ENCODE data around the gene DTX4. TPM values are rescaled to one million over a fixed set of nuclear protein-coding genes. Genes with fewer than 3 reads are reported as not detected.

Gene DTX4
- total RNA-seq, 2 donors from 2014 or later = 4.7 to 8.8 TPM

GRCh38 chr11:59212222-59212621, 40.3 kb downstream of the DTX4 start:
- no peaks in the 10 kb centered on the region for H3K9me3 ChIP-seq
- DNase-seq (ENCODE audit: low spot score) = no peak
- peak overlapping the region; percentile 47 for H3K4me3 ChIP-seq
- no peak for ATAC-seq (ENCODE audit: insufficient number of reproducible peaks, low FRiP score, low read depth)
- no peak overlapping the region for H3K27ac ChIP-seq
- no peaks in the 10 kb centered on the region for H3K27me3 ChIP-seq (replicated peaks; ENCODE audit: insufficient read depth)
- H3K36me3 ChIP-seq = no peaks in the 10 kb centered on the region
- TF ChIP-seq CTCF (IDR thresholded peaks at IDR 0.05) = no peak
- peaks cover 4 to 12% of the 10 kb centered on the region in 2 donors for H3K4me1 ChIP-seq (ENCODE audit: control insufficient read depth in 1 of 2, low read depth in 2 of 2)

DNA sequence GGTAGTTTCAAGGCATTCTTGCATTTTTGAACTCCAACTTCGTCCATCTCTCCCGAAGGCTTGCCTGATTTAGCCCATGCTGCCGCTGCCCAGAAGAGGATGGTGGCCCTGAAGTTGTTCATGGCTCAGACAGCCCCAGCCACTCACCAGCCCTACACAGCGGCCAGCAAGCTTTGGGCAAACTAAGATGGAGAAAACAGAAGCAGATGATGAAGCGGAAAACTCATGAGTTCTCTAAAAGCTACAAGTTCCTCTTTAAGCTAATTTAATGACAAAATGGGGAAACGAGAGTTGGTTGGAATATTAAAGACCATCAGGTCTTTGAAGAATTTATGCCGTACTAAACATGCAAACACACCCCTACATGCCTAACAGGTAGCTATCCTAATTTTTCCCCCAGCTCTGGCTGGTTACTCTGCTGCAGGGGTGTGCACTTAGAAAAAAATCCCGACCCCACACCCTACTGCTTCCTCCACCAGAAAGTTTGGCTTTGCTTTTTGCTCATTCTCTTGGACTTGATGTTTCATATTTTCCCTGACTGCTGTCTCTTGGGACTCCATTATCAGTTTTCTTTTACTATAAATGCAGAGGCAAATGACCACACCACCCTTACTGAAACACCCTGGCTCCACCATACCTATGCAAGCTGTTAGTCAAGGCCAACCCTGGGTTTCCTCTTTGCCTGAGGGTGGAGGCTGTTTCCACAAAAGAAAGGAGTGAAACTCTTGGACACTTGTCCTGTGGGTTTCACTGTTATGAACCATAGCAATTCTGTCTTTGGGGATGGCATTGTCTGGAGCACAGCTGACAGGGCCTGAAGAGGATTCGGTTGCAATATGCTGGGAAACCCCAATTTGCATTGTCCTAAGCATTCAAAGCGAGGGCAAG, 41.1 kb downstream of the DTX4 start, which contains the start of gene MPEG1:
TSS of gene MPEG1 (minus strand) at position 184 of the 888 bp plus-strand sequence. CDS start at position 122, 62 bp downstream.
- H3K27ac ChIP-seq = no peak within 1 kb of the TSS
- ATAC-seq (ENCODE audit: insufficient number of reproducible peaks, low FRiP score, low read depth) (no peak), DNase-seq (ENCODE audit: low spot score) (no peak)
- H3K9me3 ChIP-seq = no peaks in the 10 kb centered on the region
- H3K4me1 ChIP-seq (ENCODE audit: control insufficient read depth in 1 of 2, low read depth in 2 of 2) = peaks cover 0 to 4% of the 10 kb centered on the region in 2 donors
- no peak for TF ChIP-seq CTCF (IDR thresholded peaks at IDR 0.05)
- peak within 1 kb of the TSS; percentile 53 for H3K4me3 ChIP-seq
- H3K27me3 ChIP-seq (replicated peaks; ENCODE audit: insufficient read depth) = no peaks in the 10 kb centered on the region
- H3K36me3 ChIP-seq = no peaks in the 10 kb centered on the region

DNA sequence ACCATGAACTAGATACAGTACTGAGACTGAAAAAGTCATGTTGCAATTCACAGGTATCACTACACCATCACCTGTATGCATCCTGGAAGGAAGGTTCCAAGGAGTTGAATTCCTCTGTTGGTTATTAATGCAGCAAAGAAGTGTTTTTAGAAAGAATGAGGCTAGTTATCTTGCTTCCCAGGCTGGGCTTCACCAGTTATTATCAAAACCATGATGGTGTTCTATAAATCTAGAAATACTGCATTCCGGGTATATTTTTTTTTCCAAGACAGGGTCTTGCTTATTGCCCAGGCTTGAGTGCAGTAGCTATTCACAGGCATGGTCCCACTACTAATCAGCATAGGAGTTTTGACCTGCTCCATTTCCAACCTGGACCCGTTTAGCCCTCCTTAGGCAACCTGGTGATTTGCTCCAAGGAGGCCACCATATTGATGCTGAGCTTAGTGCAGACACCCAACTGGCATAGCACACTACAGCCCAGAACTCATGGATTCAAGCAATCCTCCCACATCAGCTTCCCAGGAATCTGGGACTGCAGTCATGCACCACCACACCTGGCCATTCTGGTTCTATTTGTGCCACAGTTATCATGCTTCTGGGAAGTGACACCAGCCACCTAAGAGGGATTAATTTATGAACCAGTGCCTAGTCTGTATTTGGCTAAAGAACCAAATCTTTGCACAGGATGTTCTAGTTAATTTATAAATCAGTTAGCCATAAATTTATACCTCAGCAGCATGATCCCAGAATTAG, 42.4 kb downstream of the DTX4 start:
- no peak overlapping the region for H3K4me3 ChIP-seq
- H3K4me1 ChIP-seq (ENCODE audit: control insufficient read depth in 1 of 2, low read depth in 2 of 2) = no peaks in the 10 kb centered on the region
- TF ChIP-seq CTCF (IDR thresholded peaks at IDR 0.05) = no peak
- no peaks in the 10 kb centered on the region for H3K9me3 ChIP-seq
- H3K36me3 ChIP-seq = no peaks in the 10 kb centered on the region
- no peak overlapping the region for H3K27ac ChIP-seq
- ATAC-seq (ENCODE audit: insufficient number of reproducible peaks, low FRiP score, low read depth) (no peak), DNase-seq (ENCODE audit: low spot score) (no peak)
- H3K27me3 ChIP-seq (replicated peaks; ENCODE audit: insufficient read depth) = no peaks in the 10 kb centered on the region

DNA sequence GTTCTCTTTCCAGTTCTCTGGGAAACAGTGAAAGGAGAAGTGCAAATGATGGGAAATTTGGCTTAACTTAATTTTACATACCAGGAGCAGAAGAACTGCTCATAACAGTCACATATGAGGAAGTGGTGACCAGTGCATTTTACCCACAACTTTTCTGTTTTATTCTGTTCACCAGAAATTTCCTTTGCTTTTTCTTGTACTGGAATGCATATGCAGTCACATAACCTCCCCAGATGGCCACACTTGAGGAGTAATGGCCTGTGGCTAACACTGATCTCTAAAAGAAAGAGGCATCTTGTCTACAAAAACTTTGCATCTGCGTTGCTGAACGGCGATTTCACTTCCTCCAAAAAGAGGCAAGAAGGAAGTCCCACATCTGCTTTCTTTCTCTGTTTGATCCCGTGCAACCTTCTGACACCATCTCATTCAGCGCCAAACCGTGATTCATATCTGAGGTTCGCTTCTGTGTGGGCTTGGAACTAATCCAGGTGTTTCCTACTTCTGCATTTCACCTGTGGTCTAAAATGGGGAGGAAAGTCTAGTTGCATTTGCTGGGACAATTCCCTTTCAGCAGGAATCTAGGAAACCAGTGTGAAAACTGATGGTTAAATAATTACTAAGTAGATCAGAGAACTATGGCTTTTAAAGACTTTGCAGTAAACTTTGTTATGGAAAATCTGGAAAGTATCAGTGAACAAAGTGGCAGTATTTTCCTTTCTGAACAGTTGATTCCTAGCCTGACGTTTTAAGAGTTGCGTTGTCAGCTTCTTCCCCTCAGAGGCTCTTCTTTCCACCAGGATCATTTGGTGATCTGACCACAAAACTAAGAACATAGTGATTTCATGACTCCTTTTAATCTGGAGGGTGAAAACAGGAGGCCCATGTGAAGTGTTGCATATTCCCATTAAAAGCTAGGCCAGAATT, 45.0 kb downstream of the DTX4 start:
- Histone ChIP-seq H3K4me3 (no peak overlapping the region), H3K36me3 (no peaks in the 10 kb centered on the region), H3K4me1 (ENCODE audit: control insufficient read depth in 1 of 2, low read depth in 2 of 2) (peaks cover under 1 to 6% of the 10 kb centered on the region in 2 donors), H3K27me3 (replicated peaks; ENCODE audit: insufficient read depth) (no peaks in the 10 kb centered on the region), H3K27ac (no peak overlapping the region), H3K9me3 (no peaks in the 10 kb centered on the region)
- TF ChIP-seq CTCF (IDR thresholded peaks at IDR 0.05) = no peak
- DNase-seq (ENCODE audit: low spot score) (no peak), ATAC-seq (ENCODE audit: insufficient number of reproducible peaks, low FRiP score, low read depth) (no peak)

Measured in thoracic aorta (tissue), 2 donors.